MG63 (cell line): Measurements from ENCODE around the gene SYT8. TPM values are rescaled to one million over a fixed set of nuclear protein-coding genes. Genes with fewer than 3 reads are reported as not detected.

Experiments used
- DNase-seq: peaks from one replicate; pipeline ENCODE4 v3.0.0-alpha.2; 2020
- H3K27me3 ChIP-seq: fragments of 250-450 bp; sonication (Bioruptor Pico); 2 replicates; pipeline ENCODE4 v1.5.1; 2020; ENCODE audit warnings: mild to moderate bottlenecking, moderate library complexity
- H3K36me3 ChIP-seq: fragments of 250-450 bp; sonication (Bioruptor Pico); 2 replicates; pipeline ENCODE4 v1.5.1; 2020; ENCODE audit warnings: mild to moderate bottlenecking, moderate library complexity
- H3K4me3 ChIP-seq: fragments of 250-450 bp; sonication (Bioruptor Pico); 2 replicates; pipeline ENCODE4 v1.5.1; 2020; ENCODE audit warnings: mild to moderate bottlenecking, moderate library complexity
- H3K9me3 ChIP-seq: fragments of 250-450 bp; sonication (Bioruptor Pico); 2 replicates; pipeline ENCODE4 v1.5.1; 2020; ENCODE audit warnings: mild to moderate bottlenecking, moderate library complexity
- total RNA-seq: library from RNA; depleted of rRNA; stranded (reverse); fragments of >200 nt; shearing (Covaris generic); gene quantifications from 2 replicates; pipeline ENCODE4 v1.2.3, GENCODE V29; 2014; ENCODE audit warnings: low replicate concordance

SYT8 gene
- total RNA-seq, 1 experiment from 2014 or later, result not detected

DNA sequence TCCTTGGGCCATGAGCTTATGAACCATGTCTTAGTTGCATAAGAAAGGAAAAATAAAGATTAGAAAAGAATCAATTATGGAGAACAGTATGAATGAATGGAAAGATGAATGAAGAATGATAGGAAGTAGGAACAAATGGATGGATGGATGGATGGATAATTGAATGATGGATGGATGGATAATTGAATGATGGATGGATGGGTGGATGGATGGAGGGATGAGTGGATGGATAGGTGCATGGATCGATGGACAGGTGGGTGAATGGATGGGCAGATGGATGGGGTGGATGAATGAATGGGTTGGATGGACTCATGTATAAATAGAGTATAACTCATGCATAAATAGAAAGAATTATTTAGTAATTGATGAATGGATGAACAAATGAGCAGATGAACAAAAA lies 25.3 kb downstream of the SYT8 start:
- no peak for DNase-seq
- Histone ChIP-seq H3K9me3 (no peaks in the 10 kb centered on the region), H3K36me3 (no peaks in the 10 kb centered on the region), H3K4me3 (no peak overlapping the region), H3K27me3 (0 out of 2 replicates have a peak, but pooled peaks cover 3% of the 10 kb centered on the region)

DNA sequence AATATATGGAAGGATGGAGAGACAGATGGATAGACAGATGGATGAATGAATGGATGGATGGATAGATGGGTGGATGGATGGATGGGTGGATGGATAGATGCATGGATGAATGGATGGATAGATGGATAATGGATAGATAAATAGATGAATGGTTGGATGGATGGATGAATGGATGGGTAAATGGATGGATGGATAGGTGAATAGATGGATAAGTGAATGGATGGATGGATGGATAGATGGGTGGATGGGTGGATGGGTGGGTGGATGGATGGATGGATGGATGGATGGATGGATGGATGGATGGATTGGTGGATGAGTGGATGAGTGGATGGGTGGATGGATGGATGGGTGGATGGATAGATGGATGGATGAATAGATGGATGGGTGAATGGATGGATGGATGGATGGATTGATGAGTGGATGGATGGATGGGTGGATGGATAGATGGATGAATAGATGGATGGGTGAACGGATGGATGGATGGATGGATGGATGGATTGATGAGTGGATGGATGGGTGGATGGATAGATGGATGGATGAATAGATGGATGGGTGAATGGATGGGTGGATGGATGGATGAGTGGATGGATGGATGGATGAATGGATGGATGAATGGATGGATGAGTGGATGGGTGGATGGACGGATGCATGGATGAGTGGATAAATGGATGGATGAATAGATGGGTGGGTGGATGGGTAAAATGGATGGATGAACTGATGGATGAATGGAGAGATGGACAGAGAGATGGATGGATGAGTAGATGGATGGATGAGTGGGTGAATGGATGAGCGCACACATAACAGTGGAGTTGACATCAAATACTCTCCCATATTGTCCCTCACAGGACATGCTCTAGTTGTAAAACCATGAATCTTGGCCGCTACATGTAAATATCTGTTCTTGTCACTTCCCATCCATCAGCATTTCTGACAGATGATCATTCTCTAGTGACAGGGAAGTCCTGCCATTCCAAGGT lies 26.9 kb downstream of the SYT8 start:
- no peak for DNase-seq
- Histone ChIP-seq H3K27me3 (0 out of 2 replicates have a peak, but pooled peaks cover 3% of the 10 kb centered on the region), H3K36me3 (no peaks in the 10 kb centered on the region), H3K9me3 (no peaks in the 10 kb centered on the region), H3K4me3 (no peak overlapping the region)

DNA sequence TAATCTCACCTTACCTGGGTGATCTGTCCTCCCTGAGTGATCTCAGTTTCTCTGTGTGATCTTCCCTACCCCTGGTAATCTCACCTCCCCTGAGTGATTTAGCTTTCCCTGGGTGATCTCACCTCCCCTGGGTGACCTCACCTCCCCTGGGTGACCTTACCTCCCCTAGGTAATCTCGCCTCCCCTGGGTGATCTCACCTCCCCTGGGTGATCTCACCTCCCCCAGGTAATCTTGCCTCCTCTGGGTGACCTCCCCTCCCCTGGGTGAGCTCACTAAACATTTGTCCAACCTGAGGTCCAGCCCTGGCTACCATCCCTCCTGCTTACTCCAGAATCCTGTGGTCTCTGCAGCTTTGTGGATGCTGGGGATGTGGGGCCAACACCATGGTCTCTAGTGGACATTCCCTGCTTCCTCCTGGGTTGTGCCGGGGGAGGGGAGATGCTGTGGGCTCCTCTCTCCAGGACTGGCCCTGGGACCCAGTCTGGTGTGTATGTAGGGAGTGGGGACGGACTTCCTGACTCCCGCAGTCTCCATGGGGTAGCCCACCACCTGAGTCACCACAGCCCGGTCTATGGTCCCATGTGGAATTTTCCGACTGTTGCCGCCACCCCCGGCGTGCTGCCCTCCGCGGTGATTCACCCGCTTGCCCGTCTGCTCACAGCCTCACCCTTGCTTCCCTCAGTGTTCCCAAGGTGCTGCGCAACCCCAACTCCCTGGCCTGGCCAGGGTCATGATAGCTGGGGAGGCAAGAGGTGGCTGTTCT lies 28.0 kb downstream of the SYT8 start:
- 0 out of 2 replicates have a peak, but pooled peaks cover 3% of the 10 kb centered on the region for H3K27me3 ChIP-seq
- no peaks in the 10 kb centered on the region for H3K9me3 ChIP-seq
- H3K36me3 ChIP-seq, result no peaks in the 10 kb centered on the region
- no peak overlapping the region for H3K4me3 ChIP-seq
- DNase-seq, result no peak

GRCh38 chr11:1863352-1864216 lies 28.8 kb downstream of the SYT8 start:
- no peaks in the 10 kb centered on the region for H3K36me3 ChIP-seq
- DNase-seq, result peak; percentile 84
- no peaks in the 10 kb centered on the region for H3K9me3 ChIP-seq
- 0 out of 2 replicates have a peak, but pooled peaks cover 3% of the 10 kb centered on the region for H3K27me3 ChIP-seq
- H3K4me3 ChIP-seq, result no peak overlapping the region

- no peak for DNase-seq
- Histone ChIP-seq H3K27me3 (0 out of 2 replicates have a peak, but pooled peaks cover 3% of the 10 kb centered on the region), H3K9me3 (no peaks in the 10 kb centered on the region), H3K4me3 (no peak overlapping the region), H3K36me3 (no peaks in the 10 kb centered on the region)
Observed at GRCh38 chr11:1864231-1864630, 29.4 kb downstream of the SYT8 start.

GRCh38 chr11:1864831-1865665 lies 30.3 kb downstream of the SYT8 start:
- H3K27me3 ChIP-seq, result 0 out of 2 replicates have a peak, but pooled peaks cover 3% of the 10 kb centered on the region
- no peak overlapping the region for H3K4me3 ChIP-seq
- no peaks in the 10 kb centered on the region for H3K36me3 ChIP-seq
- no peak for DNase-seq
- H3K9me3 ChIP-seq, result no peaks in the 10 kb centered on the region

DNA sequence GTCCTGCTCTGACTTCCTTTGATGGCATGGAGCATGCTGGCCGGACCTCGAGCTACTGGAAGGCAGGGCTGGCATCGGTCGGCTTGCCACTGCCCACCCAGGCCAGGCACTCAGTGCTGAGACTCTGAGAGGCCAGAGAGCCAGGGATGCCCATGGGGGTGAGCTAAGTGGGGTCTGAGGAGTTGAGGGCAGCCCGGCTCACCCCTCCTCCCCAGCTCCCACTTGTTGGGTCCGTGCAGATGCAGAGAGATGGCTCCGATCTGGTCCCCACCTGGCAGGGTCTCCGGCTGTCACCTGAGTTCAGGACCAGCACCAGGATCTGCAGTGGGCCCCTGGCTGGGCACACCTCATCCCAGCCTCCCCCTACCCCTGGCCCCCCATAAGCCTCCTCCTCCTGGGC lies 31.4 kb downstream of the SYT8 start:
- H3K4me3 ChIP-seq, result no peak overlapping the region
- 0 out of 2 replicates have a peak, but pooled peaks cover under 1% of the 10 kb centered on the region for H3K36me3 ChIP-seq
- H3K9me3 ChIP-seq, result no peaks in the 10 kb centered on the region
- H3K27me3 ChIP-seq, result 0 out of 2 replicates have a peak, but pooled peaks cover 2% of the 10 kb centered on the region
- DNase-seq, result no peak

- Histone ChIP-seq H3K4me3 (no peak overlapping the region), H3K36me3 (0 out of 2 replicates have a peak, but pooled peaks cover 2% of the 10 kb centered on the region), H3K27me3 (0 out of 2 replicates have a peak, but pooled peaks cover 2% of the 10 kb centered on the region), H3K9me3 (no peaks in the 10 kb centered on the region)
- no peak for DNase-seq
Observed at GRCh38 chr11:1866776-1867175, 32.0 kb downstream of the SYT8 start.

DNA sequence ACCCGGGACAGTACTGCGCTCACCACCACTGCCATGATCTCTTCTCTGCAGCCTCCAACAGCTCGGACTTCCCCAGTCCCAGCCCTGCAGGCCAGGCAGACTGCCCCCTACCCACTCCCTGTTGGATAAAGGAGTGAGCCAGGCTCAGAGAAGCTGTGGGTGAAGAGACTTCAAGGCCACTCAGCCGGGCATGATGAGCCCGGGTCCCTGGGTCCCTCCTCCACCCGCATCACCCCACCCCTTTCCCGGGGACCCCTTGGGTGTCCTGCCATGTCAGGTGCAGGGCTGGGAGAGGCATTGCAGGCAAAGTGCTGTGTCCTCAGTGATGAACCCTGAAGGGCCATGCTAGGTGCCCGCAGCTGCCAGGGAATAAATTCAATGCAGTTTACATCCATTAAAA lies 32.6 kb downstream of the SYT8 start:
- 0 out of 2 replicates have a peak, but pooled peaks cover 2% of the 10 kb centered on the region for H3K36me3 ChIP-seq
- no peak for DNase-seq
- H3K4me3 ChIP-seq, result no peak overlapping the region
- 0 out of 2 replicates have a peak, but pooled peaks cover 2% of the 10 kb centered on the region for H3K27me3 ChIP-seq
- no peaks in the 10 kb centered on the region for H3K9me3 ChIP-seq

DNA sequence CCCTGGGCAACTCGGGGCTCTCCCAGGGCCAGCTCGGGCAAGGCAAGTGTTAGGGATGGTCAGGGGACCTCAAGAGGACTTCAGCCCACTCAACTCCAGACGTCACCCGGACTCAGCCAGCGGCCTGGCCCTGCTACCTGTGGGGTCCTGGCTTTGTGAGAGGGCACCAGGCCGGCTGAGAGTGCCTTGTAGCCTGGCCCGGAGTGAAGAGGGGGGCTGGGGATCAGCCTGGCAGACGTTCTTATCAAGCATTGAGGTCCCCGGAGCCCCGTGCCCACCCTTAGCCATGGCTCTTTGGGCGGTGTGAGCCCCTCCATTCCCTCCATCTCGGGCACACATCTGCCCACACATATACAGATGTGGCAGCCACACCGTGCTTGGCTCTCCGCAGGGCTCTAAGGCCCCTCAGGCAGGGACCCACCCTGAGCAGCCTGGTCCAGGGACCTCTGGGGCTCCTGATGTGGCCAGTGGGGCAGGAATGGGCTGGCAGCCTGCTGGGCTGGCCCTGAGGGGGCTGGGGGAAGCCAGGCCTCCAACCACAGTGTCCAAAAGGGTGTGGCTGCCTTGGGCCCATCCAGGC lies 33.4 kb downstream of the SYT8 start:
- H3K36me3 ChIP-seq, result 0 out of 2 replicates have a peak, but pooled peaks cover 2% of the 10 kb centered on the region
- no peak for DNase-seq
- H3K27me3 ChIP-seq, result 0 out of 2 replicates have a peak, but pooled peaks cover 2% of the 10 kb centered on the region
- peak overlapping the region; percentile 57 for H3K4me3 ChIP-seq
- H3K9me3 ChIP-seq, result no peaks in the 10 kb centered on the region

DNA sequence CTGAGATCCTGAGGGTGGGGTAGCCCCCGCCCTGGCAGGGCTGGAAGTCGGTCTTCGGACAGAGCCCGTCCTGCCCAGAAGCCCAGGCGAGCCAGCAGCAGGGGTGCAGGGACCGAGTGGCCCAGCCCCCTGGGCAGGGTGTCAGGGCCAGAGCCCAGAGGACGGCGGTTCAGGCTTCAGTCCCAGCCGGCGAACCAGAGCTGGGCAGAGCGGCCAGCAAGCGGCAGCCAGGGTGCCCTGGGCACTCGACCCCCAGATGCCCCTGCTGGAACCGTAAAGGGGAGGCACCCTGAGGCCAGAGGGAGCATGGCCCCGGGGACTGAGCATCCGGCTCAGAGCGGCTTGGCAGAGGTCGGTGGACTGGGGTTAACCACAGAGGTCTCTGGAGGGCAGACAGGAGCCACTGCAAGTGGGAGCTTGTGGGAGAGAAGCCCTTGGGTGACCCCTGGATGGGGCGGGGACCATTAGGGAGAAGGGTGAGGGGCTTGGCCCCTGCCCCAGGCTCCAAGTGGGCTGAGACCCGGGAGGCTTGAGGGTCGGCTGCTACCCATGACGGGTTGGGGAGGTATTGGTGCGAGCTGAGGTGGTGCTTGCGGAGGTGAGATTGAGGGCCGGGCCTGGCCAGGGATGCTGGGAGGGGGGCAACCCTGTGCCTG lies 34.0 kb downstream of the SYT8 start:
- DNase-seq, result peak; percentile 88
- Histone ChIP-seq H3K27me3 (0 out of 2 replicates have a peak, but pooled peaks cover 2% of the 10 kb centered on the region), H3K9me3 (no peaks in the 10 kb centered on the region), H3K4me3 (peak overlapping the region; percentile 57), H3K36me3 (0 out of 2 replicates have a peak, but pooled peaks cover 2% of the 10 kb centered on the region)

GRCh38 chr11:1869427-1870325 lies 34.9 kb downstream of the SYT8 start:
- H3K27me3 ChIP-seq, result 0 out of 2 replicates have a peak, but pooled peaks cover 2% of the 10 kb centered on the region
- no peaks in the 10 kb centered on the region for H3K9me3 ChIP-seq
- 0 out of 2 replicates have a peak, but pooled peaks cover 2% of the 10 kb centered on the region for H3K36me3 ChIP-seq
- peak; percentile 44 for DNase-seq
- peak overlapping the region; percentile 57 for H3K4me3 ChIP-seq

GRCh38 chr11:1870326-1870696 lies 35.5 kb downstream of the SYT8 start:
- peak overlapping the region; percentile 57 for H3K4me3 ChIP-seq
- H3K9me3 ChIP-seq, result no peaks in the 10 kb centered on the region
- 0 out of 2 replicates have a peak, but pooled peaks cover 2% of the 10 kb centered on the region for H3K27me3 ChIP-seq
- 0 out of 2 replicates have a peak, but pooled peaks cover 2% of the 10 kb centered on the region for H3K36me3 ChIP-seq
- no peak for DNase-seq
